ENCODE data around the gene PRPSAP2.

DNA sequence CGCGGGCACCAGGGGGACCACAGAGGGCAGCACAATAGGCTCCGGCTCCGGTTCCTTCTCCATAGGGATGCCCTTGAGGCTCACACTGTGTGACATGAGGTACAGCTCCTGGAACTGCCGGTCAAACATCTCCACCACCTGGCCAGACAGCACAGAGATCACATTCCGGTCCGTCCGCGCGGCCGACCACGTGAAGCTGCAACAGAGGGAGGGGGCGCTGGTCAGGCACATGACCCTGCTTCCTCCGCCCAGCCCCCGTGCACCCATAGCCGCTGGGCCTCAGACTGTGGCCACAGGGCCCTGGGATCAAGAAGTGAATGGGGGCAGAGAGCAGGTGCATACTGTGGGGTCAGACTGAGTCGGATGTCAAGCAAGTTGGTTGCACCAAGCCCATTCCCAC, 120.7 kb downstream of the PRPSAP2 start:
- TF ChIP-seq, protein P1, sequence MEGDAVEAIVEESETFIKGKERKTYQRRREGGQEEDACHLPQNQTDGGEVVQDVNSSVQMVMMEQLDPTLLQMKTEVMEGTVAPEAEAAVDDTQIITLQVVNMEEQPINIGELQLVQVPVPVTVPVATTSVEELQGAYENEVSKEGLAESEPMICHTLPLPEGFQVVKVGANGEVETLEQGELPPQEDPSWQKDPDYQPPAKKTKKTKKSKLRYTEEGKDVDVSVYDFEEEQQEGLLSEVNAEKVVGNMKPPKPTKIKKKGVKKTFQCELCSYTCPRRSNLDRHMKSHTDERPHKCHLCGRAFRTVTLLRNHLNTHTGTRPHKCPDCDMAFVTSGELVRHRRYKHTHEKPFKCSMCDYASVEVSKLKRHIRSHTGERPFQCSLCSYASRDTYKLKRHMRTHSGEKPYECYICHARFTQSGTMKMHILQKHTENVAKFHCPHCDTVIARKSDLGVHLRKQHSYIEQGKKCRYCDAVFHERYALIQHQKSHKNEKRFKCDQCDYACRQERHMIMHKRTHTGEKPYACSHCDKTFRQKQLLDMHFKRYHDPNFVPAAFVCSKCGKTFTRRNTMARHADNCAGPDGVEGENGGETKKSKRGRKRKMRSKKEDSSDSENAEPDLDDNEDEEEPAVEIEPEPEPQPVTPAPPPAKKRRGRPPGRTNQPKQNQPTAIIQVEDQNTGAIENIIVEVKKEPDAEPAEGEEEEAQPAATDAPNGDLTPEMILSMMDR (IDR thresholded peaks at IDR 0.05), result no peak
- TF ChIP-seq POLR2A (IDR thresholded peaks at IDR 0.05), result no peak

All from testis (tissue), 2 donors.